ENCODE measurements around the gene AKT1S1.

AKT1S1 gene

GRCh38 chr19:49863254-49863934 is 13.8 kb downstream of the AKT1S1 start:
- no peak for TF ChIP-seq CTCF (conservative IDR thresholded peaks at IDR 0.05; ENCODE audit: low read depth)
- ChIA-PET CTCF (interaction anchor here (0.6 kb wide), 1 partner anchor 48 kb away, joined by 3 read pairs; no protein-coding TSS in a partner anchor), POLR2A (ENCODE audit: low non-redundant PET) (interaction anchor here (0.6 to 0.7 kb wide), 2 partner anchors 10 to 13 kb away, joined by 5 to 7 read pairs; no protein-coding TSS in a partner anchor)
- no peak for DNase-seq (ENCODE audit: low spot score)
- H3K27ac ChIP-seq, result peak overlapping the region; percentile 71

GRCh38 chr19:49862391-49863253 is 14.5 kb downstream of the AKT1S1 start:
- POLR2A ChIA-PET (ENCODE audit: low non-redundant PET), result no interaction called here
- peak overlapping the region; percentile 71 for H3K27ac ChIP-seq
- CTCF ChIA-PET, result interaction anchor here (0.6 to 0.8 kb wide), 2 partner anchors 27 to 47 kb away, joined by 3 to 4 read pairs; no protein-coding TSS in a partner anchor
- TF ChIP-seq CTCF (conservative IDR thresholded peaks at IDR 0.05; ENCODE audit: low read depth), result no peak
- DNase-seq (ENCODE audit: low spot score), result no peak

- DNase-seq (ENCODE audit: low spot score), result no peak
- peak overlapping the region; percentile 71 for H3K27ac ChIP-seq
- ChIA-PET POLR2A (ENCODE audit: low non-redundant PET) (no interaction called here), CTCF (interaction anchor here (0.8 kb wide), 1 partner anchor 26 kb away, joined by 4 read pairs; no protein-coding TSS in a partner anchor)
- no peak for TF ChIP-seq CTCF (conservative IDR thresholded peaks at IDR 0.05; ENCODE audit: low read depth)
Measured at GRCh38 chr19:49861541-49862378, 15.4 kb downstream of the AKT1S1 start.

- no peak for TF ChIP-seq CTCF (conservative IDR thresholded peaks at IDR 0.05; ENCODE audit: low read depth)
Measured at GRCh38 chr19:49861107-49861506, 16.0 kb downstream of the AKT1S1 start.

GRCh38 chr19:49860336-49861102 is 16.6 kb downstream of the AKT1S1 start:
- POLR2A ChIA-PET (ENCODE audit: low non-redundant PET), result interaction anchor here (0.6 kb wide), 1 partner anchor 70 kb away, joined by 3 read pairs; no protein-coding TSS in a partner anchor
- CTCF ChIA-PET, result no interaction called here
- TF ChIP-seq CTCF (conservative IDR thresholded peaks at IDR 0.05; ENCODE audit: low read depth), result no peak
- H3K27ac ChIP-seq, result peak overlapping the region; percentile 71
- no peak for DNase-seq (ENCODE audit: low spot score)

More at GRCh38 chr19:49861107-49861506, 16.0 kb downstream of the AKT1S1 start:
- no peak for DNase-seq (ENCODE audit: low spot score)
- ChIA-PET POLR2A (ENCODE audit: low non-redundant PET) (interaction anchor here (0.6 kb wide), 1 partner anchor 69 kb away, joined by 3 read pairs; no protein-coding TSS in a partner anchor), CTCF (no interaction called here)
- H3K27ac ChIP-seq, result peak overlapping the region; percentile 71

Measured in RWPE1 (cell line).